Measurements from ENCODE around the gene SIDT2. TPM values are rescaled to one million over a fixed set of nuclear protein-coding genes. Genes with fewer than 3 reads are reported as not detected.

Gene SIDT2
- total RNA-seq, 1 experiment from 2014 or later: 20.3 TPM

- H3K9me2 ChIP-seq (ENCODE audit: insufficient read depth): no peaks in the 10 kb centered on the region
- H3K27ac ChIP-seq: no peak overlapping the region
- H3K4me1 ChIP-seq (replicated peaks; ENCODE audit: insufficient read depth): no peaks in the 10 kb centered on the region
- ChIA-PET POLR2A (ENCODE audit: unreplicated experiment) (no interaction called here), CTCF (no interaction called here)
- TF ChIP-seq CTCF (conservative IDR thresholded peaks at IDR 0.05): no peak
- no peak for TF ChIP-seq EZH2 (IDR thresholded peaks at IDR 0.05; ENCODE audit: low read depth)
- DNase-seq: no peak
- H3K4me3 ChIP-seq: no peak overlapping the region
- H4K20me1 ChIP-seq (ENCODE audit: insufficient read depth): peaks cover 29% of the 10 kb centered on the region
- no peaks in the 10 kb centered on the region for H3K79me2 ChIP-seq (ENCODE audit: low read depth)
- no TSS peak for BruUV-seq (replicated peaks)
- peaks cover 39% of the 10 kb centered on the region for H3K36me3 ChIP-seq (ENCODE audit: low read depth)
- peaks cover 25% of the 10 kb centered on the region; the same call in 1 of the 2 replicates for H3F3A ChIP-seq (ENCODE audit: insufficient read depth, low read depth)
- H2AFZ ChIP-seq: no peak overlapping the region
- no peaks in the 10 kb centered on the region for H3K27me3 ChIP-seq (ENCODE audit: insufficient read depth, low read depth)
- no peaks in the 10 kb centered on the region for H3K9me3 ChIP-seq (ENCODE audit: insufficient read depth, low read depth)
- intact Hi-C loops (cut with micrococcal nuclease; ENCODE audit: unreplicated experiment): no loop called here
- H3K4me2 ChIP-seq: no peak overlapping the region
These were observed 7.5 kb upstream of the SIDT2 start for GRCh38 chr11:117171007-117171403.

GRCh38 chr11:117171404-117172061 lies 7.0 kb upstream of the SIDT2 start:
- no peak overlapping the region for H3K4me3 ChIP-seq
- H3K4me2 ChIP-seq: no peak overlapping the region
- BruUV-seq (replicated peaks): no TSS peak
- no peak overlapping the region for H2AFZ ChIP-seq
- H3K9me2 ChIP-seq (ENCODE audit: insufficient read depth): no peaks in the 10 kb centered on the region
- intact Hi-C loops (cut with micrococcal nuclease; ENCODE audit: unreplicated experiment): no loop called here
- no peaks in the 10 kb centered on the region for H3K4me1 ChIP-seq (replicated peaks; ENCODE audit: insufficient read depth)
- peaks cover 24% of the 10 kb centered on the region for H4K20me1 ChIP-seq (ENCODE audit: insufficient read depth)
- TF ChIP-seq CTCF (conservative IDR thresholded peaks at IDR 0.05) (no peak), EZH2 (IDR thresholded peaks at IDR 0.05; ENCODE audit: low read depth) (no peak)
- H3K36me3 ChIP-seq (ENCODE audit: low read depth): peaks cover 34% of the 10 kb centered on the region
- CTCF ChIA-PET: interaction anchor here (0.5 kb wide), 1 partner anchor 128 kb away, joined by 4 read pairs; no protein-coding TSS in a partner anchor
- no peaks in the 10 kb centered on the region for H3K27me3 ChIP-seq (ENCODE audit: insufficient read depth, low read depth)
- DNase-seq: no peak
- no peaks in the 10 kb centered on the region for H3K9me3 ChIP-seq (ENCODE audit: insufficient read depth, low read depth)
- H3F3A ChIP-seq (ENCODE audit: insufficient read depth, low read depth): peaks cover 25% of the 10 kb centered on the region; the same call in 1 of the 2 replicates
- no peak overlapping the region for H3K27ac ChIP-seq
- POLR2A ChIA-PET (ENCODE audit: unreplicated experiment): no interaction called here
- H3K79me2 ChIP-seq (ENCODE audit: low read depth): no peaks in the 10 kb centered on the region

GRCh38 chr11:117172724-117173421 lies 5.7 kb upstream of the SIDT2 start:
- no peaks in the 10 kb centered on the region for H3K27me3 ChIP-seq (ENCODE audit: insufficient read depth, low read depth)
- H3F3A ChIP-seq (ENCODE audit: insufficient read depth, low read depth): peaks cover 27% of the 10 kb centered on the region; the same call in 1 of the 2 replicates
- H2AFZ ChIP-seq: no peak overlapping the region
- no peak for DNase-seq
- H3K9me2 ChIP-seq (ENCODE audit: insufficient read depth): no peaks in the 10 kb centered on the region
- TF ChIP-seq EZH2 (IDR thresholded peaks at IDR 0.05; ENCODE audit: low read depth) (no peak), CTCF (conservative IDR thresholded peaks at IDR 0.05) (no peak)
- ChIA-PET CTCF (no interaction called here), POLR2A (ENCODE audit: unreplicated experiment) (interaction anchor here (0.6 kb wide), 2 partner anchors 399 to 1262 kb away, joined by 3 read pairs; no protein-coding TSS in a partner anchor)
- H3K79me2 ChIP-seq (ENCODE audit: low read depth): no peaks in the 10 kb centered on the region
- peaks cover 5% of the 10 kb centered on the region for H3K4me1 ChIP-seq (replicated peaks; ENCODE audit: insufficient read depth)
- no peak overlapping the region for H3K4me3 ChIP-seq
- peaks cover 22% of the 10 kb centered on the region for H3K36me3 ChIP-seq (ENCODE audit: low read depth)
- peaks cover 16% of the 10 kb centered on the region for H4K20me1 ChIP-seq (ENCODE audit: insufficient read depth)
- no peaks in the 10 kb centered on the region for H3K9me3 ChIP-seq (ENCODE audit: insufficient read depth, low read depth)
- no peak overlapping the region for H3K27ac ChIP-seq
- intact Hi-C loops (cut with micrococcal nuclease; ENCODE audit: unreplicated experiment): no loop called here
- BruUV-seq (replicated peaks): TSS peak; percentile 3
- H3K4me2 ChIP-seq: no peak overlapping the region
